ENCODE measurements around the gene ANO9.

DNA sequence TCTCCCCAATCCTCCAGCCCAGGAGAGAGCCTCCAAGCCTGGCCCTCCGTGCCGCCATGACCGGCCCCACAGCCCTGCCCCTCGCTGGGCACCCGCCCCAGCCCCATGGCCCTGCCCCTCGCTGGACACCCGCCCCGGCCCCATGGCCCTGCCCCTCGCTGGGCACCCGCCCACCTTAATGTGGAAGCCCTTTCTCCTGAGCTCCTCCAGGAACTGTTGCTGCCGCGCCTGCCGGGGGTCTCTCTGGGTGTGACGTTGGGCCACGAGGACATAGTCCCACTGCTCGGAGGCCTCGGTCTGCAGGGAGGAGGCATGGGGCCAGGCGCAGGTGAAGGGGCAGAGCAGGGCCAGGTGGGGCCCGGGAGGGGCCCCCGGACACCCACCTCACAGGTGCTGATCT lies 8.2 kb downstream of the ANO9 start:
- TF ChIP-seq CTCF (IDR thresholded peaks at IDR 0.05; ENCODE audit: insufficient read depth, low read depth, low read length) (no peak), EZH2 (IDR thresholded peaks at IDR 0.05; ENCODE audit: insufficient read depth, low read length) (no peak)
